HFF-Myc (cell line): ENCODE data around the gene NUAK1.

Experiments
- DNase-seq: peaks from one replicate; pipeline ENCODE4 v3.0.0-alpha.2; 2011; ENCODE audit warnings: low read depth; ENCODE audit errors: extremely low read depth
- H3K4me3 ChIP-seq: replicated peaks from 2 replicates; pipeline ENCODE4 v1.5.1; 2011; ENCODE audit warnings: low read depth, mild to moderate bottlenecking, control low read depth, low read length
- CTCF ChIP-seq: IDR thresholded peaks from 2 replicates; pipeline ENCODE4 v1.5.1; 2012; ENCODE audit warnings: mild to moderate bottlenecking, low read depth, low read length, control low read depth; ENCODE audit errors: missing control alignments

Gene NUAK1

DNA sequence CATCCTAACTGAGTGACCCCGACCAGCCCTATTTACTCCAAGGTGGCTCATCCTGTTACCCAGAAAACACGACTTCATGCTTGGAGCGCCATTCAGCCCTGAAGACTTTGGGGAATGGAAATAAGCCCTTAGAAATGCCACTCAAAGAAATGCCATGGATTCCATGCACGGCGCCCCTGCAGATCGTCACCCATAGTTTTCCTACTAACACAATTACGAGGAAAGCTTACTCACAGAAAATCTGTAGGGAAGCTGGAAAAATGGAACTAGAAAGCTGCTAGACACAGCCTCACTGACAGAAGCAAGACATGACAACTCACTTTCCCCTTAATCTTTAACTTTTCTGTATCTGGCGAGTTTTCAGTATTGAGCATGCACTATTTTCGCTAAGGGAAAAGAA is 19.5 kb downstream of the NUAK1 start:
- no peak overlapping the region for H3K4me3 ChIP-seq
- no peak for TF ChIP-seq CTCF
- no peak for DNase-seq

- DNase-seq: no peak
- no peak for TF ChIP-seq CTCF
- H3K4me3 ChIP-seq: no peak overlapping the region
These were observed 20.2 kb downstream of the NUAK1 start for GRCh38 chr12:106118381-106119130.

DNA sequence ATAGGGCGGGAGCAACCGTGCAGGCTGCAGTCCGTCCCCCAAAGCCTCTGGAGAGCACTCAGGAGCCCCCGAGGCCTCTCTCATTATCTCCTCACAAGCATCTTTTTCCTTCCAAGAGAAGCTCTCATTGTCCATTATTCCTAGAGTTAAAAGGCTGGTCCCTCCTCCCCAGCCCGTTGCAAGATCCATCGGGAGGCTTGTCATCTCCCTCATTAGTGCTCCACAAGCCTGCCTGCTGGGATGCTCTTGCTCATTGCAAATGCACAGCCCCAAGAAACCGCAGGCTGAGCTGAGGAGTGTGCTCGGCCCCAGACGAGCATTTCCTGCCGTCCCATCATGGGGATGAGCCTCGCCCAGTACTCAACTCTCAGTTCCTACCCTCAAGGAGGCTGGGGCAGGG is 23.3 kb downstream of the NUAK1 start:
- H3K4me3 ChIP-seq: no peak overlapping the region
- no peak for DNase-seq
- TF ChIP-seq CTCF: no peak

- H3K4me3 ChIP-seq: no peak overlapping the region
- no peak for TF ChIP-seq CTCF
- no peak for DNase-seq
These were observed 24.2 kb downstream of the NUAK1 start for GRCh38 chr12:106114447-106115068.

- no peak for DNase-seq
- H3K4me3 ChIP-seq: no peak overlapping the region
- TF ChIP-seq CTCF: no peak
These were observed 24.8 kb downstream of the NUAK1 start for GRCh38 chr12:106113824-106114446.

DNA sequence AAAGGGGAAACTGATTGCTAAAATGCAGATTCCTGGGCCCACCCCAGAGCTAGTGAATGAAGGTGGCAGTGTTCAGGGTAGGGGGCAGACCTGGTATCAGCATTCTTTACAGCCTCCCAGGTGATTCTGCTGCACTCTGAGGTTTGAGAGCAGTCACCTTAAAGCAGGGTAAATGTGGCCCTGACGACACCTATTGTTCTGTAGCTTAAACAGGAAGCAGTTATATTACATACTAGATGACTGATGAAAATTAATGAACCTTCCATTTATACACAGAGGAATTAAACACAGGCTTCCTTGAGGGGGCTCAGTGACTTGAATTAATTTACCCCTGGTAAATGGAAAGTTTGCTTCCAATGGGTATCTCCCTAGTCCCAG is 25.3 kb downstream of the NUAK1 start:
- no peak for DNase-seq
- TF ChIP-seq CTCF: no peak
- H3K4me3 ChIP-seq: no peak overlapping the region
